ENCODE measurements around the gene WASF2. TPM values are rescaled to one million over a fixed set of nuclear protein-coding genes. Genes with fewer than 3 reads are reported as not detected.

WASF2 gene
- total and polyA plus RNA-seq, 2 of the 13 experiments (the other 11 are each of a cell fraction or from before 2014, with no cell fraction given), result 10.4 to 27.7 TPM

DNA sequence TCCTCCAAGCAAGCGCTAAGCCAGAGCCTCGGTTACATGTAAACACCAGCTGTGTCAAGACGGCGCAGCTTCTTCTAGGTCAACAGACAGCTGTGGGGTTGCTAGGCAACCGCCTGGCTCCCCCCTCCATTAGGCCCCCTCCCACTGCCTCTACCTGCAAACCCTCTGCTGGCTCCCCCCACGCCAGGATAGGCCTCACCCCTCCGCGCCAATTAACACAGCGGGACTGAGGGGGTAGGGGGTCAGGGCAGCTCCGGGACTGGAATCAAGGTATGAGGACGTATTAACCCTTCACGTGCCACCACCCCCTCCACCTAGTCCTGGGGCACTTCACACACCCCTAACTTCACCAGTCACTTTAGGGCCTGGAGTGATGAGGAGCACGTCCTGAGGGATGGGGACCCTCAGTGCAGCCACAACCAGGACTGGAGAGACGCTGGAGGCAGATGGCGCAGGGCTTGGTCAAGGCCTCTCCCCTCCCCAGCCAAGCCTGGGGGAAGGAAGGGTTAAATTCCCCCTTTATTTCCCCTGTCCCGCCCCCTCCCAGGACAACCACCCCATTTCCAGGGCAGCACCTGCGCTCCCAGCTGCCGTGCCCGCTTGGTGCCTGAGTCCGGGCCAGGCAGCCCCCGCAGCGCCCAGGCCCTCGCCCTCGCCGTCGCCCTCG, 37.4 kb upstream of the WASF2 start (continued):
- TF ChIP-seq ZNF180 (CRISPR knock-in tag; IDR thresholded peaks at IDR 0.05; ENCODE audit: borderline replicate concordance, low read depth) (no peak), HNRNPL (IDR thresholded peaks at IDR 0.05; ENCODE audit: low read depth, low read length) (peak; percentile 44; the same call in 1 of the 2 replicates), ZNF619 (CRISPR knock-in tag; IDR thresholded peaks at IDR 0.05) (no peak), GZF1 (CRISPR knock-in tag; IDR thresholded peaks at IDR 0.05) (0 out of 2 replicates have a peak, but pooled peaks have one; percentile 41), MAFG (CRISPR knock-in tag; IDR thresholded peaks at IDR 0.05) (no peak), ZNF737 (CRISPR knock-in tag; IDR thresholded peaks at IDR 0.05; ENCODE audit: borderline replicate concordance) (no peak), FOXA1 (IDR thresholded peaks at IDR 0.05) (no peak), FOXA1 (CRISPR knock-in tag; IDR thresholded peaks at IDR 0.05) (peak; percentile 82), ZNF350 (CRISPR knock-in tag; IDR thresholded peaks at IDR 0.05; ENCODE audit: borderline replicate concordance, low read depth) (no peak; the same call in 1 of the 2 replicates), GFI1 (CRISPR knock-in tag; IDR thresholded peaks at IDR 0.05; ENCODE audit: borderline replicate concordance) (no peak; the same call in 1 of the 2 replicates), HMG20A (CRISPR knock-in tag; IDR thresholded peaks at IDR 0.05; ENCODE audit: borderline replicate concordance) (no peak), RFX3 (CRISPR knock-in tag; IDR thresholded peaks at IDR 0.05) (peak; percentile 76), ZSCAN22 (CRISPR knock-in tag; IDR thresholded peaks at IDR 0.05) (no peak), CHD4 (IDR thresholded peaks at IDR 0.05; ENCODE audit: borderline replicate concordance, low read length) (no peak), ZNF10 (CRISPR knock-in tag; IDR thresholded peaks at IDR 0.05; ENCODE audit: borderline replicate concordance, low read depth) (no peak), BHLHE40 (IDR thresholded peaks at IDR 0.05; ENCODE audit: low read length) (no peak), POLR2G (IDR thresholded peaks at IDR 0.05; ENCODE audit: low read depth, low read length) (no peak), RFX1 (IDR thresholded peaks at IDR 0.05) (0 out of 2 replicates have a peak, but pooled peaks have one; percentile 44), ZKSCAN1 (IDR thresholded peaks at IDR 0.05; ENCODE audit: low read length) (no peak), RBM39 (IDR thresholded peaks at IDR 0.05; ENCODE audit: low read depth, low read length, poor library complexity, severe bottlenecking) (no peak), DPF2 (CRISPR knock-in tag; IDR thresholded peaks at IDR 0.05; ENCODE audit: borderline replicate concordance, low read depth) (no peak; the same call in none of the 2 replicates), SAP130 (CRISPR knock-in tag; IDR thresholded peaks at IDR 0.05; ENCODE audit: low read depth) (peak; percentile 68), ZNF564 (CRISPR knock-in tag; IDR thresholded peaks at IDR 0.05) (peak; percentile 63; the same call in 1 of the 2 replicates), TMF1 (CRISPR knock-in tag; IDR thresholded peaks at IDR 0.05; ENCODE audit: low read depth) (no peak), MEF2D (CRISPR knock-in tag; IDR thresholded peaks at IDR 0.05) (no peak), ZNF124 (CRISPR knock-in tag; IDR thresholded peaks at IDR 0.05) (0 out of 2 replicates have a peak, but pooled peaks have one; percentile 8), ZFP62 (CRISPR knock-in tag; IDR thresholded peaks at IDR 0.05) (no peak), ZNF629 (CRISPR knock-in tag; conservative IDR thresholded peaks at IDR 0.05) (no peak)
- TF ChIP-seq, protein P1, sequence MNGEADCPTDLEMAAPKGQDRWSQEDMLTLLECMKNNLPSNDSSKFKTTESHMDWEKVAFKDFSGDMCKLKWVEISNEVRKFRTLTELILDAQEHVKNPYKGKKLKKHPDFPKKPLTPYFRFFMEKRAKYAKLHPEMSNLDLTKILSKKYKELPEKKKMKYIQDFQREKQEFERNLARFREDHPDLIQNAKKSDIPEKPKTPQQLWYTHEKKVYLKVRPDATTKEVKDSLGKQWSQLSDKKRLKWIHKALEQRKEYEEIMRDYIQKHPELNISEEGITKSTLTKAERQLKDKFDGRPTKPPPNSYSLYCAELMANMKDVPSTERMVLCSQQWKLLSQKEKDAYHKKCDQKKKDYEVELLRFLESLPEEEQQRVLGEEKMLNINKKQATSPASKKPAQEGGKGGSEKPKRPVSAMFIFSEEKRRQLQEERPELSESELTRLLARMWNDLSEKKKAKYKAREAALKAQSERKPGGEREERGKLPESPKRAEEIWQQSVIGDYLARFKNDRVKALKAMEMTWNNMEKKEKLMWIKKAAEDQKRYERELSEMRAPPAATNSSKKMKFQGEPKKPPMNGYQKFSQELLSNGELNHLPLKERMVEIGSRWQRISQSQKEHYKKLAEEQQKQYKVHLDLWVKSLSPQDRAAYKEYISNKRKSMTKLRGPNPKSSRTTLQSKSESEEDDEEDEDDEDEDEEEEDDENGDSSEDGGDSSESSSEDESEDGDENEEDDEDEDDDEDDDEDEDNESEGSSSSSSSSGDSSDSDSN (CRISPR knock-in tag; IDR thresholded peaks at IDR 0.05), result no peak
- TF ChIP-seq, protein P2, sequence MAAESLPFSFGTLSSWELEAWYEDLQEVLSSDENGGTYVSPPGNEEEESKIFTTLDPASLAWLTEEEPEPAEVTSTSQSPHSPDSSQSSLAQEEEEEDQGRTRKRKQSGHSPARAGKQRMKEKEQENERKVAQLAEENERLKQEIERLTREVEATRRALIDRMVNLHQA (CRISPR knock-in tag; IDR thresholded peaks at IDR 0.05), result no peak
- TF ChIP-seq, protein P3, sequence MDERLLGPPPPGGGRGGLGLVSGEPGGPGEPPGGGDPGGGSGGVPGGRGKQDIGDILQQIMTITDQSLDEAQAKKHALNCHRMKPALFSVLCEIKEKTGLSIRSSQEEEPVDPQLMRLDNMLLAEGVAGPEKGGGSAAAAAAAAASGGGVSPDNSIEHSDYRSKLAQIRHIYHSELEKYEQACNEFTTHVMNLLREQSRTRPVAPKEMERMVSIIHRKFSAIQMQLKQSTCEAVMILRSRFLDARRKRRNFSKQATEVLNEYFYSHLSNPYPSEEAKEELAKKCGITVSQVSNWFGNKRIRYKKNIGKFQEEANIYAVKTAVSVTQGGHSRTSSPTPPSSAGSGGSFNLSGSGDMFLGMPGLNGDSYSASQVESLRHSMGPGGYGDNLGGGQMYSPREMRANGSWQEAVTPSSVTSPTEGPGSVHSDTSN (CRISPR knock-in tag; IDR thresholded peaks at IDR 0.05), result no peak
